ENCODE data around the gene TRIM47. TPM values are rescaled to one million over a fixed set of nuclear protein-coding genes. Genes with fewer than 3 reads are reported as not detected.

Gene TRIM47
- total RNA-seq, 1 experiment from 2014 or later, result 2.5 TPM

- Histone ChIP-seq H3K27me3 (replicated peaks; ENCODE audit: control insufficient read depth, insufficient read depth, low read length) (no peaks in the 10 kb centered on the region; the same call in 1 of the 2 replicates), H3K9me3 (no peaks in the 10 kb centered on the region), H3K36me3 (ENCODE audit: control insufficient read depth, insufficient read depth, low read length) (no peaks in the 10 kb centered on the region), H3K4me1 (peaks cover 22% of the 10 kb centered on the region), H3K4me3 (ENCODE audit: low read depth, low read length) (no peak overlapping the region)
- Mint-ChIP-seq H3K9me3 (ENCODE audit: unreplicated experiment) (no peaks in the 10 kb centered on the region), H3K27ac (ENCODE audit: unreplicated experiment) (no peak overlapping the region), H3K4me1 (ENCODE audit: low read depth, unreplicated experiment) (peaks cover 12% of the 10 kb centered on the region), H3K27me3 (ENCODE audit: insufficient read depth, unreplicated experiment) (no peaks in the 10 kb centered on the region), H3K4me3 (ENCODE audit: unreplicated experiment) (no peak overlapping the region), H3K36me3 (ENCODE audit: insufficient read depth, unreplicated experiment) (no peaks in the 10 kb centered on the region)
- intact Hi-C loops (cut with micrococcal nuclease; ENCODE audit: unreplicated experiment), result no loop called here
- ChIA-PET CTCF (interaction anchor here (0.6 to 1.5 kb wide), 2 partner anchors 15 to 21 kb away, joined by 3 to 5 read pairs; partner anchors contain the start of gene TRIM65), POLR2A (no interaction called here)
- TF ChIP-seq CTCF (IDR thresholded peaks at IDR 0.05; ENCODE audit: insufficient read depth in 1 of 2, low read depth in 1 of 2, low read length in 1 of 2, severe bottlenecking in 1 of 2, unreplicated experiment in 1 of 2), result no peak
- no peak for DNase-seq
- no TSS peak for BruUV-seq (replicated peaks)
These were observed 3.0 kb downstream of the TRIM47 start for GRCh38 chr17:75875182-75875939.

GRCh38 chr17:75874323-75875181 lies 3.8 kb downstream of the TRIM47 start:
- BruUV-seq (replicated peaks), result no TSS peak
- Mint-ChIP-seq H3K9me3 (ENCODE audit: unreplicated experiment) (no peaks in the 10 kb centered on the region), H3K4me1 (ENCODE audit: low read depth, unreplicated experiment) (peaks cover 12% of the 10 kb centered on the region), H3K27me3 (ENCODE audit: insufficient read depth, unreplicated experiment) (no peaks in the 10 kb centered on the region), H3K4me3 (ENCODE audit: unreplicated experiment) (no peak overlapping the region), H3K36me3 (ENCODE audit: insufficient read depth, unreplicated experiment) (no peaks in the 10 kb centered on the region), H3K27ac (ENCODE audit: unreplicated experiment) (no peak overlapping the region)
- ChIA-PET CTCF (no interaction called here), POLR2A (interaction anchor here (0.9 kb wide), 1 partner anchor 94 kb away, joined by 3 read pairs; no protein-coding TSS in a partner anchor)
- intact Hi-C loops (cut with micrococcal nuclease; ENCODE audit: unreplicated experiment), result no loop called here
- no peaks in the 10 kb centered on the region for H3K27me3 ChIP-seq (replicated peaks; ENCODE audit: control insufficient read depth, insufficient read depth, low read length)
- H3K36me3 ChIP-seq (ENCODE audit: control insufficient read depth, insufficient read depth, low read length), result no peaks in the 10 kb centered on the region
- H3K9me3 ChIP-seq, result no peaks in the 10 kb centered on the region
- TF ChIP-seq CTCF (IDR thresholded peaks at IDR 0.05; ENCODE audit: insufficient read depth in 1 of 2, low read depth in 1 of 2, low read length in 1 of 2, severe bottlenecking in 1 of 2, unreplicated experiment in 1 of 2), result no peak
- peaks cover 22% of the 10 kb centered on the region for H3K4me1 ChIP-seq
- DNase-seq, result no peak
- no peak overlapping the region for H3K4me3 ChIP-seq (ENCODE audit: low read depth, low read length)

- H3K9me3 ChIP-seq, result no peaks in the 10 kb centered on the region
- no peak overlapping the region for H3K4me3 ChIP-seq (ENCODE audit: low read depth, low read length)
- Mint-ChIP-seq H3K27me3 (ENCODE audit: insufficient read depth, unreplicated experiment) (no peaks in the 10 kb centered on the region), H3K4me1 (ENCODE audit: low read depth, unreplicated experiment) (peaks cover 12% of the 10 kb centered on the region), H3K9me3 (ENCODE audit: unreplicated experiment) (no peaks in the 10 kb centered on the region), H3K27ac (ENCODE audit: unreplicated experiment) (no peak overlapping the region), H3K36me3 (ENCODE audit: insufficient read depth, unreplicated experiment) (no peaks in the 10 kb centered on the region), H3K4me3 (ENCODE audit: unreplicated experiment) (no peak overlapping the region)
- H3K4me1 ChIP-seq, result peaks cover 22% of the 10 kb centered on the region
- ChIA-PET CTCF (no interaction called here), POLR2A (interaction anchor here (0.6 to 0.9 kb wide), 2 partner anchors 94 to 265 kb away, joined by 3 to 6 read pairs; no protein-coding TSS in a partner anchor)
- no peaks in the 10 kb centered on the region for H3K36me3 ChIP-seq (ENCODE audit: control insufficient read depth, insufficient read depth, low read length)
- intact Hi-C loops (cut with micrococcal nuclease; ENCODE audit: unreplicated experiment), result no loop called here
- no peaks in the 10 kb centered on the region for H3K27me3 ChIP-seq (replicated peaks; ENCODE audit: control insufficient read depth, insufficient read depth, low read length)
- no peak for TF ChIP-seq CTCF (IDR thresholded peaks at IDR 0.05; ENCODE audit: insufficient read depth in 1 of 2, low read depth in 1 of 2, low read length in 1 of 2, severe bottlenecking in 1 of 2, unreplicated experiment in 1 of 2)
- DNase-seq, result no peak
- no TSS peak for BruUV-seq (replicated peaks)
These were observed 4.6 kb downstream of the TRIM47 start for GRCh38 chr17:75873587-75874322.
